ENCODE data around the gene KCNK17. TPM values are rescaled to one million over a fixed set of nuclear protein-coding genes. Genes with fewer than 3 reads are reported as not detected.

Gene KCNK17
- total and polyA plus RNA-seq, 2 of the 8 experiments (the other 6 are each of a cell fraction or from before 2014, with no cell fraction given), result 2.9 to 3.4 TPM

- Histone ChIP-seq H3K4me3 (ENCODE audit: extremely low read depth in 1 of 4, insufficient read depth in 2 of 4, low read depth in 3 of 4, low read length in 4 of 4) (no peak overlapping the region), H4K5ac (ENCODE audit: insufficient read length, low read depth, low read length) (no peak overlapping the region), H2BK12ac (ENCODE audit: low read depth, low read length) (peak overlapping the region; percentile 45; the same call in 1 of the 2 replicates), H3K79me2 (ENCODE audit: control insufficient read depth in 1 of 2, insufficient read depth in 2 of 2, low read length in 2 of 2) (no peaks in the 10 kb centered on the region), H2AFZ (ENCODE audit: low read length) (peak overlapping the region; percentile 97), H3K4me2 (ENCODE audit: insufficient read depth in 1 of 2, low read depth in 2 of 2, low read length in 2 of 2) (peak overlapping the region in 1 of 2 experiments; percentile 53; a peak in 2 of 4 replicates), H2BK20ac (ENCODE audit: low read length) (no peak overlapping the region), H3K79me1 (ENCODE audit: low read depth, low read length) (no peaks in the 10 kb centered on the region), H3K9ac (replicated peaks in 1 of 4; ENCODE audit: extremely low read depth in 1 of 4, low read depth in 3 of 4, low read length in 3 of 4) (no peak overlapping the region), H3K23me2 (ENCODE audit: low read depth, low read length) (no peaks in the 10 kb centered on the region), H3K23ac (ENCODE audit: insufficient read length) (no peak overlapping the region), H2BK5ac (ENCODE audit: low read depth, low read length) (peak overlapping the region; percentile 30), H3K4ac (replicated peaks; ENCODE audit: insufficient read length, low read depth, low read length) (no peak overlapping the region), H2AK5ac (ENCODE audit: low read depth, low read length) (no peak overlapping the region), H3K36me3 (ENCODE audit: control insufficient read depth in 2 of 4, insufficient read depth in 4 of 4, low read length in 3 of 4) (no peaks in the 10 kb centered on the region), H2BK15ac (ENCODE audit: low read length) (0 out of 2 replicates have a peak overlapping the region, but pooled peaks have one; percentile 50), H3K9me3 (ENCODE audit: insufficient read depth in 2 of 2, low read depth in 1 of 2, low read length in 1 of 2) (no peaks in the 10 kb centered on the region), H4K8ac (ENCODE audit: extremely low read depth, insufficient read depth, low read length) (no peak overlapping the region; the same call in none of the 2 replicates), H3K18ac (ENCODE audit: extremely low read depth, low read length) (no peak overlapping the region), H4K20me1 (replicated peaks in 1 of 2; ENCODE audit: control insufficient read depth in 1 of 2, insufficient read depth in 2 of 2, low read length in 2 of 2) (no peaks in the 10 kb centered on the region), H2BK120ac (replicated peaks; ENCODE audit: low read depth, low read length) (no peak overlapping the region), H4K91ac (replicated peaks; ENCODE audit: insufficient read length, low read length) (peak overlapping the region; percentile 79), H3K4me1 (replicated peaks in 1 of 4; ENCODE audit: control insufficient read depth in 3 of 4, insufficient read depth in 4 of 4, low read length in 3 of 4) (peaks cover 5 to 13% (median 10%) of the 10 kb centered on the region in 4 experiments), H3K56ac (replicated peaks; ENCODE audit: insufficient read length, low read depth, low read length) (no peak overlapping the region), H3K27ac (ENCODE audit: low read depth, low read length) (no peak overlapping the region), H3K14ac (ENCODE audit: insufficient read length) (no peak overlapping the region), H3K27me3 (replicated peaks in 1 of 4; ENCODE audit: control insufficient read depth in 3 of 4, extremely low read depth in 1 of 4, insufficient read depth in 3 of 4, low read length in 3 of 4) (0 out of 7 replicates have a peak, but pooled peaks cover 0 to 2% (median 0%) of the 10 kb centered on the region in 4 experiments)
- ChIA-PET POLR2A (ENCODE audit: partially characterized antibody) (no interaction called here), CTCF (ENCODE audit: partially characterized antibody) (interaction anchor here (2.3 to 10.6 kb wide), 2 partner anchors 10 to 17 kb away, joined by 6 to 89 read pairs; no protein-coding TSS in a partner anchor)
- DNase-seq (ENCODE audit: low read depth in 1 of 2, low spot score in 2 of 2) (peak in 1 of 2 experiments; percentile 74), FAIRE-seq (peak; percentile 52)
- 82% methylated on average over 7 of the region's 7 CpGs; no CpG with 5 or more reads in 1 of the 2 experiments for WGBS, 2 experiments (ENCODE audit: extremely low coverage in 1 of 2, insufficient coverage in 1 of 2, insufficient read length in 1 of 2, insufficient replicate concordance in 2 of 2, low coverage in 1 of 2, low lambda C conversion rate in 2 of 2, missing lambda C conversion rate in 1 of 2)
- TF ChIP-seq RBBP5 (IDR thresholded peaks at IDR 0.05; ENCODE audit: borderline replicate concordance, low read depth, low read length) (no peak), BRCA1 (IDR thresholded peaks at IDR 0.05; ENCODE audit: low read depth, low read length) (no peak), CREB1 (IDR thresholded peaks at IDR 0.05) (no peak), NRF1 (IDR thresholded peaks at IDR 0.05; ENCODE audit: low read depth, low read length) (no peak), NANOG (IDR thresholded peaks at IDR 0.05; ENCODE audit: insufficient read depth, low read depth, low read length, poor library complexity, severe bottlenecking) (no peak), KDM5A (IDR thresholded peaks at IDR 0.05; ENCODE audit: low read length) (no peak), POLR2A (IDR thresholded peaks at IDR 0.05; ENCODE audit: control extremely low read depth in 1 of 2, low read depth in 2 of 2, low read length in 2 of 2) (no peak), SIX5 (IDR thresholded peaks at IDR 0.05; ENCODE audit: low read depth, low read length) (peak; percentile 63), CEBPB (IDR thresholded peaks at IDR 0.05; ENCODE audit: low read depth, low read length) (no peak), HDAC2 (IDR thresholded peaks at IDR 0.05; ENCODE audit: borderline replicate concordance in 1 of 2, low read depth in 2 of 2, low read length in 2 of 2) (no peak), SAP30 (IDR thresholded peaks at IDR 0.05; ENCODE audit: insufficient read depth, insufficient replicate concordance, low read length) (no peak), ATF2 (IDR thresholded peaks at IDR 0.05; ENCODE audit: low read length) (no peak)
These were observed 30.6 kb upstream of the KCNK17 start for GRCh38 chr6:39344821-39345280.

Measured in H1 (cell line).